Naive B cell (primary cell): ENCODE measurements around the gene VPS37D. TPM values are rescaled to one million over a fixed set of nuclear protein-coding genes. Genes with fewer than 3 reads are reported as not detected.

Experiments
- ATAC-seq, 2 donors: fragments of 150-1000 bp; cut with Tn5 transposase; 2 replicates each; pipeline ENCODE4 v1.10.0; 2021; ENCODE audit warnings: low read depth in 2 of 2, mild to moderate bottlenecking in 2 of 2, moderate library complexity in 2 of 2
- DNase-seq: peaks from one replicate; pipeline ENCODE4 v3.0.0; 2022
- H3K27ac Mint-ChIP-seq, 6 donors: one replicate each; pipeline ENCODE4 v1.8.0; 2020 to 2022; ENCODE audit warnings: mild to moderate bottlenecking in 6 of 6, mixed read lengths in 6 of 6, moderate library complexity in 5 of 6, inconsistent platforms in 2 of 6
- H3K27me3 Mint-ChIP-seq, 3 donors: one replicate each; pipeline ENCODE4 v1.8.0; 2021 to 2022; ENCODE audit warnings: mixed read lengths in 3 of 3, mild to moderate bottlenecking in 1 of 3
- H3K36me3 Mint-ChIP-seq, 2 donors: one replicate each; pipeline ENCODE4 v1.8.0; 2020 to 2022; ENCODE audit warnings: mixed read lengths in 2 of 2, inconsistent platforms in 1 of 2, mild to moderate bottlenecking in 1 of 2
- H3K4me1 Mint-ChIP-seq, 3 donors: one replicate each; pipeline ENCODE4 v1.8.0; 2020 to 2022; ENCODE audit warnings: mixed read lengths in 3 of 3, inconsistent platforms in 1 of 3, mild to moderate bottlenecking in 1 of 3, moderate library complexity in 1 of 3
- H3K4me3 Mint-ChIP-seq, 8 donors: one replicate each; pipeline ENCODE4 v1.8.0; 2020 to 2022; ENCODE audit warnings: mild to moderate bottlenecking in 8 of 8, mixed read lengths in 8 of 8, moderate library complexity in 8 of 8, inconsistent platforms in 2 of 8
- H3K9me3 Mint-ChIP-seq, 7 donors: one replicate each; pipeline ENCODE4 v1.8.0; 2020 to 2022; ENCODE audit warnings: mixed read lengths in 7 of 7, mild to moderate bottlenecking in 5 of 7, inconsistent platforms in 2 of 7, moderate library complexity in 1 of 7
- polyA plus RNA-seq, 6 donors: library from polyadenylated mRNA; unstranded; fragments of 300-500 nt; fragmentation: Illumina TruSeq; gene quantifications; one replicate each; pipeline ENCODE4 v1.2.3, GENCODE V29; 2021; ENCODE audit warnings: low read depth in 6 of 6

VPS37D gene
- polyA plus RNA-seq, 6 donors from 2014 or later, result 0.23 TPM; not detected in 5

DNA sequence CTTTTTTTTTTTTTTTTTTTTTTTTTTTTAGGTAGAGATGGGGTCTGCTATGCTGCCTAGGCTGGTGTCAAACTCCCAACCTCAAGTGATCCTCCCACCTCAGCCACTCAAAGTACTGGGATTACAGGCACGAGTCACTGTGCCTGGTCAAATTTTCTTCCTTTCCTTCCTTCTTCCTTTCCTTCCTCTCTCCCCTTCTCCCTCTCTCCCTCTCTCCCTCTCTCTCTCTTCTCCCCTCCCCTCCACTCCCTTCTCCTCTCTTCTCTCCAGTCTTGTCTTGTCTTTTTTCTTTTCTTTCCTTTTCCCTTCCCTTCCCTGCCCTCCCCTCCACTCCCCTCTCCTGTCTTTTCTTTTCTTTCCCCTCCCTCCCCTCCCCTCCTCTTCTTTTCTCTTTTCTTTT lies 36.1 kb upstream of the VPS37D start:
- Mint-ChIP-seq H3K27ac (no peak overlapping the region), H3K4me1 (peaks cover 0 to 3% (median 0%) of the 10 kb centered on the region in 3 donors), H3K36me3 (no peaks in the 10 kb centered on the region), H3K4me3 (no peak overlapping the region), H3K9me3 (peaks cover 0 to 2% (median 0%) of the 10 kb centered on the region in 7 donors), H3K27me3 (peaks cover 50 to 80% (median 63%) of the 10 kb centered on the region in 3 donors)
- ATAC-seq, result no peak
- no peak for DNase-seq

GRCh38 chr7:73633323-73633722 lies 34.3 kb upstream of the VPS37D start:
- Mint-ChIP-seq H3K36me3 (no peaks in the 10 kb centered on the region), H3K27ac (no peak overlapping the region), H3K9me3 (peaks cover 0 to 2% (median 0%) of the 10 kb centered on the region in 7 donors), H3K4me3 (no peak overlapping the region), H3K27me3 (peaks cover 46 to 75% (median 55%) of the 10 kb centered on the region in 3 donors), H3K4me1 (peaks cover 0 to 3% (median 0%) of the 10 kb centered on the region in 3 donors)
- no peak for ATAC-seq
- no peak for DNase-seq

DNA sequence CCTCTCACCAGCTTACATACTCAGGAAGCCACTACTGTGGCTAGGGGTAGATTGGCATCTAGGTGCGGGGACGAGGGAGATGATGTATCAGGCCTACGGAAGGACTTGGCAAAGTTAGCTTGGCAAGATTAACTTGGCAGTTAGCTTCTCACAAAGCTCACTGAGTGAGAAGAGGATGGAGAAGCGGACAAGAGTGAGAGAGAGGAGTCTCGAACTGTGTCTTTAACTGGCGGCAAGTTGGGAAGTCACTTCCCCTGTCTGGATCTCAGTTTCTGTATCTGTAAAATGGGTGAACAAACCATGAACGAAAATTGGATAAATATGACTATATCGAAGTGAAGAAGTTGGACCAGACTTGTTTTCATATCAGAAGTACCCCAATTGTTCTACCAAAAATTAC lies 33.8 kb upstream of the VPS37D start:
- H3K4me3 Mint-ChIP-seq, result no peak overlapping the region
- H3K9me3 Mint-ChIP-seq, result peaks cover 0 to 2% (median 0%) of the 10 kb centered on the region in 7 donors
- peaks cover 41 to 70% (median 50%) of the 10 kb centered on the region in 3 donors for H3K27me3 Mint-ChIP-seq
- DNase-seq (no peak), ATAC-seq (no peak)
- H3K4me1 Mint-ChIP-seq, result peaks cover 0 to 3% (median 0%) of the 10 kb centered on the region in 3 donors
- no peaks in the 10 kb centered on the region for H3K36me3 Mint-ChIP-seq
- no peak overlapping the region for H3K27ac Mint-ChIP-seq

DNA sequence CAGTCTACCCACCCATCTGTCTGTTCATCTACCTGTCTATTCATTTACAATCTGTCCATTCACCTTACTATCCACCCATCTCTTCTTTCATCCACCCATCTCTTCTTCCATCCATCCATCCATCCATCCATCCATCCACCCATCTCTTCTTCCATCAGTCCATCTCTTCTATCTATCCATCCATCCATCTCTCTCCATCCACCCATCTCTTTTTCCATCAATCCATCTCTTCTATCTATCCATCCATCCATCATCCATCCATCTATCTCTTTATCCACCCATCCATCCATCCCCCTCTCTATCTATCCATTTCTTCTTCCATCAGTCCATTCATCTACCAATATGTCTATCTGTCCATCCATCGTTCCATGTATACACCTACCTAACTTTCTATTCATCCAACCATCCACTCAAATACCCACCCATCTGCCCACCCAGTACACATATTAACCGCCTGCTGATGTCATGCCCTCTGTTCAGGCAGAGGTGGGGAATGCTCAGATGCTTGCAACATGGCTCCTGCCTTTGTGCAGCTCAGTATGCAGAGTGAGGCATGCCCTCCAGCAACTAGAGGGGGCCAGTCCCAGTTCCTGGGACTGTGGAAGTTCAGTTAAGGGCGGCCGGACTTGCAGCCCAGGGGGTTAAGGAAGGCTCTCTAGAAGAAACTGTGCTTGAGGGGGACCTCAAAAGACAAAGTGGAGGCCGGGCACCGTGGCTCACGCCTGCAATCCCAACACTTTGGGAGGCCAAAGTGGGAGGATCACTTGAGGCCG lies 32.0 kb upstream of the VPS37D start:
- H3K4me1 Mint-ChIP-seq, result peaks cover 0 to 3% (median 0%) of the 10 kb centered on the region in 3 donors
- peaks cover 0 to 9% (median 0%) of the 10 kb centered on the region in 7 donors for H3K9me3 Mint-ChIP-seq
- no peak overlapping the region for H3K27ac Mint-ChIP-seq
- H3K36me3 Mint-ChIP-seq, result no peaks in the 10 kb centered on the region
- no peak for ATAC-seq
- H3K4me3 Mint-ChIP-seq, result no peak overlapping the region
- DNase-seq, result no peak
- H3K27me3 Mint-ChIP-seq, result peaks cover 32 to 63% (median 44%) of the 10 kb centered on the region in 3 donors

DNA sequence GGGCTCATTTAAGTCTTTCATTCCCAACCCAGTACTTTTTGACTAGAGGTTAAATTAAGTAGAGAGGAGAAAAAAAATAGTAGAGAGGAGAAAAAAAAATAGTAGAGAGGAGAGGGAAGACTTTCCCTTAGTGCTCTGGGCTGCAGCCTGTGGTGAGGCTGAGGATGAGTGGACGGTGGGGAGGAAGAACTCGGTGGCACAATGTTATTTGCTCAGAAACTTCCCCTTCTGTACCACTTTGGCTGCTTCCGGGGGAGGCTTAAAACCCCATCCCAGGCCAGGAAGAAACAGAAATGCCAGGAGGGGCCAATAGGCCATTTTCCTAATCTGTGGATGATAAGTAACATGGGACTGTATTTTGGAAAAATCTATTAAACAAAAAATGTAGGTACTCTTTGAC lies 28.7 kb upstream of the VPS37D start:
- DNase-seq, result no peak
- Mint-ChIP-seq H3K4me1 (peaks cover 0 to 3% (median 0%) of the 10 kb centered on the region in 3 donors), H3K27ac (no peak overlapping the region), H3K36me3 (peaks cover 0 to 7% of the 10 kb centered on the region in 2 donors), H3K4me3 (no peak overlapping the region), H3K9me3 (peaks cover 3 to 20% (median 11%) of the 10 kb centered on the region in 7 donors), H3K27me3 (peaks cover 19 to 43% (median 30%) of the 10 kb centered on the region in 3 donors)
- ATAC-seq, result no peak

DNA sequence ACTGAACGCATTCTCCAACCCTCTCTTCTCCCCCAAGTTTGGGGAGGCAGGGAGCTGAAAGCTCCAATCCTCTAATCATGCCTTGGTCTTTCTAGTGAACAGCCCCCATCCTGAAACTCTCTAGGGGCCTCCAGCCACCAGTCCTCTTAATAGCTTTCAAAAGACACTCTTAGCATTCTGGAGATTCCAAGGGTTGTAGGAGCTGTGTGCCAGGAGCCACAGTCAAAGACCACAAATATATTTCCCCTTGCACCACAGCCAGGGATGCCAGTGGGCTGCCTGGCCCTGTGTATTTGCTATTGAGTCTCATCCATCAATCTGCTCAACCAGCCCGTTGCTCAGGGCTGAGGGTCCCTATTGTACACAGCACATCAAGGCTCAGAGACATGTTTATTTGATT lies 24.8 kb upstream of the VPS37D start:
- no peak overlapping the region for H3K27ac Mint-ChIP-seq
- H3K4me3 Mint-ChIP-seq, result no peak overlapping the region
- no peak for DNase-seq
- peaks cover 0 to 7% of the 10 kb centered on the region in 2 donors for H3K36me3 Mint-ChIP-seq
- H3K27me3 Mint-ChIP-seq, result peaks cover 26 to 52% (median 42%) of the 10 kb centered on the region in 3 donors
- ATAC-seq, result no peak
- H3K4me1 Mint-ChIP-seq, result peaks cover 0 to 3% (median 0%) of the 10 kb centered on the region in 3 donors
- peaks cover 3 to 20% (median 9%) of the 10 kb centered on the region in 7 donors for H3K9me3 Mint-ChIP-seq

DNA sequence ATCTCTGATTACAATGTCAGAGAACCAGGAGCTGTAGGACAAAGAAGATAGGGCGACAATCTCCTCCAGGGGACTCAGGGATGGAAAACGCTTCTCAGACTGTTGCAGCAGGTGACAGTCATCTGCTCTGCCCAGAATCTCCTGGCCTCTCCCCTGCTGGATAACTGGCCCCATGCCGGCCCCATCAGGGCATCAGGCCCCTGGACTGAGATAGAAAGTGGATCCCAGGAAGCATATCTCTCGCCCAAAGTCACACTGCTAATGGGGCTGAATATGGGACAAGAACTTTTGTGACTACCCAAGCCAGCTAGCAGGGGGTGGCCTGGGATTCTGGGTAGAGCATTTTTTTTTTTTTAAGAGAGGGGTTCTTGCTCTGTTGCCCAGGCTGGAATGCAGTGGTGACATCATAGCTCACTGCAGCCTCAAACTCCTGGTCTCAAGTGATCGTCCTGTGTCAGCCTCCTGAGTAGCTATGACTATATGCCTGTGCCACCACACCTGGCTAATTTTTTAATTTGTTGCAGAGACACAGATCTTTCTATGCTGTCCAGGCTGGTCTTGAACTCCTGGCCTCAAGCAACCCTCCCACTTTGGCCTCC lies 22.8 kb upstream of the VPS37D start:
- no peak overlapping the region for H3K4me3 Mint-ChIP-seq
- peak overlapping the region in 1 of 6 donors; percentile 20 for H3K27ac Mint-ChIP-seq
- H3K9me3 Mint-ChIP-seq, result peaks cover 3 to 15% (median 9%) of the 10 kb centered on the region in 7 donors
- H3K36me3 Mint-ChIP-seq, result peaks cover 0 to 26% of the 10 kb centered on the region in 2 donors
- ATAC-seq (no peak), DNase-seq (no peak)
- H3K27me3 Mint-ChIP-seq, result peaks cover 36 to 68% (median 57%) of the 10 kb centered on the region in 3 donors
- H3K4me1 Mint-ChIP-seq, result peaks cover 16 to 19% (median 17%) of the 10 kb centered on the region in 3 donors

- Mint-ChIP-seq H3K9me3 (peaks cover 3 to 13% (median 8%) of the 10 kb centered on the region in 7 donors), H3K4me3 (peak overlapping the region in 1 of 8 donors; percentile 63), H3K27ac (no peak overlapping the region), H3K27me3 (peaks cover 43 to 72% (median 64%) of the 10 kb centered on the region in 3 donors), H3K4me1 (peaks cover 16 to 19% (median 17%) of the 10 kb centered on the region in 3 donors), H3K36me3 (peaks cover 0 to 26% of the 10 kb centered on the region in 2 donors)
- ATAC-seq, result no peak
- DNase-seq, result no peak
These were observed 21.9 kb upstream of the VPS37D start for GRCh38 chr7:73645643-73646174.

DNA sequence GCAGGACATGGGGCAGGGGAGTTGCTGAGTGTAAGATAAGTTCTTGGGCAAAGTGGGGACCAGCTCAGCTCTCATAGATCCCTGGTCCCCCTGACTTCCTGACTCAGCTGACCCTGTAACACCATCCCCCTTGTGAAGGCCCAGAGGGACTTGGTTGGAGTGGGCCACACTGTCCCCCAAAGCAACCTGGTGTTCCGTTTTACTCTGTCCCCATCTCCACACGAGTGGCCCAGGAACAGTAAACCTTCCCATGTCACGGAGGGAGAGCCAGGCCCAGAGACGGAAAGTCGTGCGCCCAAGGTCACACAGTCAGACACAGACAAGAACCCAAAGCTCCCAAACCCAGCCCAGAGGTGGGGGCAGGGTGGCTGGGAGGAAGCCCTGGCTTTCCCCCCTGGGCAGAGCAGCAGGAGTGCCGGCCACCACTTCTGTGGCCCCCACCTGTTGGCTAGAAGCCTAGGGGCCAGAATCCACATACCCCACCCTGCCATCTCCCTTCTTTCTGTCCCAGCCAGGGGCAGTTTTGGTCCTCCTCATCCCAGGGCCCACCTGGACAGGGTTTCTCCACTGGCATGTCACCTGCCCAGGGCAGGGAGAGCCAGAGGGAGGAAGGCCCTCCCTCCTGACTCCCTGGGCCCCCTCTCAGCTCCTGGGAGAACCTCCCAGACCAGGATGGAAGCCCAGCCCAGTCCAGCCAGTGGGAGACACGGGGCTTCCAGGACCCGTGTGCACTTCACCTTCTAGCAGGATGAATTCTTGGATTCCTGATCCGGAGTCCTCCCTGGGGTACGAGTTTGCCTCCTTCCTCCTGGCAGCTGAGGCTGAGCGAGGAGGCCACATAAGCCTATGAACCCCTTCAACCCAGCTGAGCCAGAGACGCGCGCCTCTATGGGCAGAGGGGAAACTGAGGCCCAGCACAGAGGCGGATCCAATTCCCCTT lies 20.6 kb upstream of the VPS37D start:
- H3K4me3 Mint-ChIP-seq, result peak overlapping the region in 6 of 8 donors; percentile 22 to 76 (median 39)
- DNase-seq (no peak), ATAC-seq (no peak)
- no peak overlapping the region for H3K27ac Mint-ChIP-seq
- peaks cover 16 to 19% (median 17%) of the 10 kb centered on the region in 3 donors for H3K4me1 Mint-ChIP-seq
- H3K27me3 Mint-ChIP-seq, result peaks cover 53 to 78% (median 69%) of the 10 kb centered on the region in 3 donors
- peaks cover 0 to 21% of the 10 kb centered on the region in 2 donors for H3K36me3 Mint-ChIP-seq
- H3K9me3 Mint-ChIP-seq, result peaks cover 0 to 4% (median under 1%) of the 10 kb centered on the region in 7 donors

GRCh38 chr7:73647725-73648592 lies 19.7 kb upstream of the VPS37D start:
- Mint-ChIP-seq H3K9me3 (no peaks in the 10 kb centered on the region), H3K27ac (peak overlapping the region in 2 of 6 donors; percentile 3 to 69), H3K4me3 (peak overlapping the region; percentile 72 to 84 (median 78)), H3K4me1 (peaks cover 16 to 19% (median 17%) of the 10 kb centered on the region in 3 donors), H3K27me3 (peaks cover 60 to 86% (median 73%) of the 10 kb centered on the region in 3 donors), H3K36me3 (peaks cover 0 to 19% of the 10 kb centered on the region in 2 donors)
- ATAC-seq (peak; percentile 72 to 79), DNase-seq (peak; percentile 15)

DNA sequence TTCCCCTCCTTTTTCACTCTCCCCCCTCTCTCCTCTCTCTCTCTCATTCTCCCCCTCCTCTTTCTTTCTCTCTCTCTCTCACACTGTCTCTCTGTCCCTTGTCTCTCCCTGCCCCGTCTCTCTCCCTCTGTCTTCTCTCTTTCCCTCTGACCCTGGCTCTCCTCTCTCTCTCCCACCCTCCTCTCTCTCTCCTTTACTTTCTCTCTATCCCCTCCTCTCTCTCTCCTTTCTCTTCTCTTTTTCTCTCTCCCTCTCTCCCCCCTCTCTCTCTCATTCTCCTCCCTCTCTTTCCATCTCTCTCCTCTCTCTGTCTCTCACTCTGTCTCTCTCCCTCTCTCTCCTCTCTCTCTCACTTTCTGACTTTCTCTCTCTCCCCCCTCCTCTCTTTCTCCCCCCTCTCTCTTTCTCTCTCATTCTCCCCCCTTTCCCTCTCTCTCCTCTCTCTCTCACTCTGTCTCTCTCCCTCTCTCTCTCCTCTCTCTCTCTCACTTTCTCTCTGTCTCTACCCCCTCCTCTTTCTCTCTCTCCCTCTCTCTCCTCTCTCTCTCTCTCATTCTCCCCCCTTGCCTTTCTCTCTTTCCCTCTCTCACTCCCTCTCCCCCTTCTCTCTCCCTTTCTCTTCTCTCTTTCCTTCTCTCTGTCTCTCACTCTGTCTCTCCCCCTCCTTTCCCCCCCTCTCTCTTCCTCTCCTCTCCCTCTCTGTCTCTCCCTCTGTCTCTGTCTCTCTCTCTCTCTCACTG lies 18.9 kb upstream of the VPS37D start:
- peaks cover 60 to 88% (median 76%) of the 10 kb centered on the region in 3 donors for H3K27me3 Mint-ChIP-seq
- H3K4me1 Mint-ChIP-seq, result peaks cover 16 to 19% (median 17%) of the 10 kb centered on the region in 3 donors
- peaks cover 0 to 19% of the 10 kb centered on the region in 2 donors for H3K36me3 Mint-ChIP-seq
- DNase-seq (no peak), ATAC-seq (no peak)
- H3K27ac Mint-ChIP-seq, result peak overlapping the region in 3 of 6 donors; percentile 3 to 69 (median 49)
- H3K9me3 Mint-ChIP-seq, result no peaks in the 10 kb centered on the region
- peak overlapping the region; percentile 72 to 84 (median 78) for H3K4me3 Mint-ChIP-seq
